NCI-H774 (cell line): ENCODE measurements around the gene HSD17B1.
"Not testable (repeated sequence)": the region's sequence is repeated elsewhere in the genome, so short reads cannot be mapped to it uniquely, and the experiment has no call there.

Experiments
- DNase-seq: peaks from one replicate; lab custom pipeline; 2025; lab: John Stamatoyannopoulos, UW

The HSD17B1 gene, protein sequence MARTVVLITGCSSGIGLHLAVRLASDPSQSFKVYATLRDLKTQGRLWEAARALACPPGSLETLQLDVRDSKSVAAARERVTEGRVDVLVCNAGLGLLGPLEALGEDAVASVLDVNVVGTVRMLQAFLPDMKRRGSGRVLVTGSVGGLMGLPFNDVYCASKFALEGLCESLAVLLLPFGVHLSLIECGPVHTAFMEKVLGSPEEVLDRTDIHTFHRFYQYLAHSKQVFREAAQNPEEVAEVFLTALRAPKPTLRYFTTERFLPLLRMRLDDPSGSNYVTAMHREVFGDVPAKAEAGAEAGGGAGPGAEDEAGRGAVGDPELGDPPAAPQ

GRCh38 chr17:42552736-42553135 lies at the start of gene HSD17B1:
TSS of gene HSD17B1 (plus strand) at chr17:42552923. CDS start at chr17:42552934, 11 bp downstream.
- DNase-seq, result not testable (repeated sequence)

GRCh38 chr17:42502926-42503325 lies 49.8 kb upstream of the HSD17B1 start:
- DNase-seq, result no peak

GRCh38 chr17:42507671-42508070 lies 45.1 kb upstream of the HSD17B1 start:
- DNase-seq, result no peak

GRCh38 chr17:42508426-42509165 lies 44.1 kb upstream of the HSD17B1 start:
- DNase-seq, result no peak

- DNase-seq, result no peak
Observed at GRCh38 chr17:42509409-42509808, 43.3 kb upstream of the HSD17B1 start.

- DNase-seq, result no peak
Observed at GRCh38 chr17:42509841-42510240, 42.9 kb upstream of the HSD17B1 start.

DNA sequence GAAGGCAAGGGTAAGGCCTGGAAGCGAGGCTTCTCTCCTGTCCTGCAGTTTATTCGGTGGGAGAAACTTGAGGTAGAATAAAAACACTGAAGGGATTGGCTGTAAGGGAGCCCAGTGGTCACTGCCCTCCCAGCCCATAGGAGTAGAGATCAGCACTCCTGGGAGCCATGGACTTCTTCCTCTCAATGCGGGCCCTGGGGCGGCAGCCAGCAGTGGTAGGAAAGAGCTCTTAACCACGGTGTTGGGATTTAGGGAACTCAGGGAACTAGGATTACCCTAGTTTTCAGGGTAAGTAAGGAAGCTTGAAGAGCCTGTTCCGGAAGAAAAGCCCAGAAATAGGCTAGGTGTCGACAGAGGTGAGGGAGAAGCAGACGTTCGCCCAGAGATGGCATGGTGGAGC lies 40.5 kb upstream of the HSD17B1 start:
- DNase-seq, result no peak

GRCh38 chr17:42512733-42513251 lies 39.9 kb upstream of the HSD17B1 start:
- DNase-seq, result no peak

DNA sequence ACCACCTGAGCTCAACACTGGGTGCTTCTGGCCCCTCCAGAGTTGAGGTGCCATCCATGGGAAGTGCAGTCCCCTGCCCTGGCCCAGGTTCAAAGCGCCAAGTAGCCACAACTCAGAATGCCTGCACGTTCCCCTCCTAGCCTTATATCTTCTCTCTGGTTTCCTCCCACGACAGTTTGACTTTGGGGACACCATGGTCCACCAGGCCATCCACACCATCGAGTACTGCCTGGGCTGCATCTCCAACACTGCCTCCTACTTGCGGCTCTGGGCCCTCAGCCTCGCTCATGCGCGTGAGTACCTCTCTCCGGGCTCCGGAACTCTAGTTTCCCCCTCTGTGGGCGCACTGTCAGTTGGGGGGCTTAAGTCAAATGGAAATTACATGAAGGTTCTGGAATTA lies 39.0 kb upstream of the HSD17B1 start:
- no peak for DNase-seq

DNA sequence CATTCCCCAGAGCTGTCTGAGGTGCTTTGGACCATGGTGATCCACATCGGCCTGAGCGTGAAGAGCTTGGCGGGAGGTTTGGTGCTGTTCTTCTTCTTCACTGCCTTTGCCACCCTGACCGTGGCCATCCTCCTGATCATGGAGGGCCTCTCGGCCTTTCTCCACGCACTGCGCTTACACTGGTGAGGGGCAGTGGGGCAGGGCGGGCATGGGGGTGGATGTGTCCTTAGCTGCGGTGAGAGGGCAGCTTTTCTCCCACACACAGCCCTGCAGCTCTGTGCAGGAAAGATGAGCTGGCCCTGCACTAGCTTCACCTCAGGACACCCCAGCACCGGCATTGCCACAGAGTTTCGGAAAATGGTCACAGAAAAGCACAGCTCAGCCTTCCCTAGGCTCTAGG lies 38.4 kb upstream of the HSD17B1 start:
- DNase-seq, result no peak

- no peak for DNase-seq
Observed at GRCh38 chr17:42514867-42515266, 37.9 kb upstream of the HSD17B1 start.

DNA sequence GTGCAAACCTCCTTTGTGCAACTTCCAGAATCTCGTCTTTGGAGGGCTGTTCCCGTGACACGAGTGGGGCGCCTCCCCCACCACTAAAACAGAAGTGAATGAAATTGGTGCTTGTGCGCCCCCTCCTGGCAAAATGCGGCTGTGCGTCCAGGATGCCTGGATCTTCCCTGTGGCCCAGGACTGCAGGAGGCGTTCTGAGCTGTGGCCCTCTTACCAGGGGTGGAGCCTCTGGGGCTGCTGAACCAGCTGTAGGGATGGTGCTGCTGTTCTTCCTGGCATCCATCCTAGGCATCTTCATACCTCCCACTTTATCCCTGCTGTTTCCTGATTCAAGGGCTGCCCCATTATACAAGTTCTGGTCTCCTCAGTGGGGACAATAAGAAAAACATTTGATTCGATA lies 35.2 kb upstream of the HSD17B1 start:
- peak; percentile 61 for DNase-seq

GRCh38 chr17:42518046-42518754 lies 34.5 kb upstream of the HSD17B1 start:
- DNase-seq, result no peak

- DNase-seq, result no peak
Observed at GRCh38 chr17:42518755-42519545, 33.8 kb upstream of the HSD17B1 start.

GRCh38 chr17:42519546-42520491 lies 32.9 kb upstream of the HSD17B1 start:
- DNase-seq, result no peak

DNA sequence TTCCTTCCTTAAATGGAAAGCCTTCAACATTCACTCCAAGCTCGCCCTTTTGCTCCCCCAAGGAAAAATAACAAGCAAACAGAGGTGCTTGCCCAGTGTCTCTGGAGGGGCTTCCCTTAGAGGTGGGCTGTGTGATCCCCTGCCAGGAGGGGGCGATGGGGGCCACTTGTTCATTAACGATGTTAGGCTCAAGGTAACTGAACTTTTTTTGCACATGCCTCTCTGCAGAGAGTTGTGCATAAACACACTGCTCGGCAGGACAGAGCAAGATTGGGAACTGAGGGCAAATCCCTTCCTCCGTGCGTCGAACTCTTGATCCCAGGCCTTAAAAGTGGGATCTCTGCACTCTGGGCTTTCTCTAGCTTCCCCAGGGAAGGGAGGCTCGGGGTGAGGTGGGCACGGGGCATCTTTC lies 32.2 kb upstream of the HSD17B1 start:
- DNase-seq, result no peak

- no peak for DNase-seq
Observed at GRCh38 chr17:42521036-42521435, 31.7 kb upstream of the HSD17B1 start.

DNA sequence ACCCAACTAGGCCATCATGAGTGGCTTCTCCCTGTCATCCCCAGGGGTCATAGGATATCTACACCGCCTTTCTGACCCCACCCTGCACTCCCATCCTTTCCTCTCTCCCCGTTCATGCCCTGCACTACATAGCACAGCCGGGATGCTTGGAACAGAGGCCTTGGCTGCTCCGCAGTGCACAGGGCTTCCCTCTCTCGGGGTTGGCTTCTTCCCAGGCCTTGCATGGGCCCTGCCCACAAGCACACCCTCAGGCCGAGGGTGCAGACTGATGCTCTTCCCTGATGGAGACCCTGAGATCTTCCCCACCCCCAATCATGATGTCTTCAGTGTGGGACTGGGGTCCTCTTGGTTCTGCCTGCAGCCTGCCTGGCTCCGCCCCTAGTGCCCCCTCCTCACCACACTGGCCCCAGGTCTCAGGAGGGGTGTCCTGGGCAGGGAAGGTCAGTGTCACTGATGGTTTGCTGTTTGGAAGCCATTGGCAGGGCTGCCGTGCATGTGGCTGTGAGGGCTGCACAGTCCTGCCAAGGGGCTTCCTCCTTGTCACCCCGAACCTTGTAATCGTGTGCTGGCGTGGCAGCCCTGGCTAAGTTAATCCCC lies 31.0 kb upstream of the HSD17B1 start:
- no peak for DNase-seq

DNA sequence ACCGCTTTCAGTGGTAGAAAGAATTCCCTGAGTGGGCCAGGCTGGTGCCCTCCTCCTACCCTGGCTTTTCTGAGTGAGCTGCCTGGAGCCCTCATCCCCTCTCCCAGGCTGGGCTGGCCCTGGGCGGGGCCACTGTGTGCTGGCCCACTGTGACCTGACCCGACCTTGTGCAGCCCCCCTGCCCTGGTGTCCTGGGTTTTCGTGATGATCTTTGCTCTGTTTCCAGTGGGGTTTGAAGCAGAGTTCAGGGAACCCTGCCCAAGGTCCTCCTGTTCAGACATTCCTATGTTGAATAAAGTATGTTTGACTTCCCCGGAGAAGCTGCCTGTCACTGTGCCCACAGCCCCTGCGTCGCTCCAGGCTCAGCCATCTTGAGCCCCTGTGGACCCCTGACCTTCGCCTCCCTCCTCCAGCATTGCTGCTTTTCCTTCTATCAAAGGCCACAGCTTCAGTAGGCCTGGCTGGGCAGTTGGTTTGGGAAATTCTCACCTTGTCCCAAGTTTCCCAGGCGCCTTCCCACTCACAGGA lies 30.4 kb upstream of the HSD17B1 start:
- no peak for DNase-seq

- no peak for DNase-seq
Observed at GRCh38 chr17:42522798-42523278, 29.9 kb upstream of the HSD17B1 start.
